GM18870 (cell line): ENCODE results near the gene LDLRAD3.

Source experiments
- ATAC-seq: cut with Tn5 transposase; IDR thresholded peaks from one replicate; pipeline ENCODE4 v1.9.1; 2021; ENCODE audit warnings: moderate library complexity; ENCODE audit not compliant: unreplicated experiment

The LDLRAD3 gene

GRCh38 chr11:36071917-36072500 lies 128.1 kb downstream of the LDLRAD3 start:
- no peak for ATAC-seq

- ATAC-seq = no peak
These were observed 129.7 kb downstream of the LDLRAD3 start for GRCh38 chr11:36073411-36074203.

- ATAC-seq = no peak
These were observed 131.1 kb downstream of the LDLRAD3 start for GRCh38 chr11:36074941-36075431.

- ATAC-seq = no peak
These were observed 133.5 kb downstream of the LDLRAD3 start for GRCh38 chr11:36077368-36077767.

GRCh38 chr11:36077886-36078685 lies 134.2 kb downstream of the LDLRAD3 start:
- ATAC-seq = no peak

GRCh38 chr11:36078686-36079055 lies 134.8 kb downstream of the LDLRAD3 start:
- no peak for ATAC-seq

- ATAC-seq = no peak
These were observed 136.2 kb downstream of the LDLRAD3 start for GRCh38 chr11:36079878-36080675.

GRCh38 chr11:36081274-36081945 lies 137.5 kb downstream of the LDLRAD3 start:
- ATAC-seq = no peak

- ATAC-seq = no peak
These were observed 142.5 kb downstream of the LDLRAD3 start for GRCh38 chr11:36086366-36086765.

GRCh38 chr11:36088266-36088972 lies 144.6 kb downstream of the LDLRAD3 start:
- no peak for ATAC-seq

- no peak for ATAC-seq
These were observed 146.1 kb downstream of the LDLRAD3 start for GRCh38 chr11:36089920-36090319.

GRCh38 chr11:36090356-36091109 lies 146.7 kb downstream of the LDLRAD3 start:
- no peak for ATAC-seq

- no peak for ATAC-seq
These were observed 147.5 kb downstream of the LDLRAD3 start for GRCh38 chr11:36091256-36091811.

GRCh38 chr11:36092314-36093030 lies 148.6 kb downstream of the LDLRAD3 start:
- no peak for ATAC-seq

GRCh38 chr11:36093548-36093947 lies 149.7 kb downstream of the LDLRAD3 start:
- ATAC-seq = no peak

GRCh38 chr11:36094164-36094563 lies 150.3 kb downstream of the LDLRAD3 start:
- no peak for ATAC-seq

GRCh38 chr11:36095716-36096115 lies 151.9 kb downstream of the LDLRAD3 start:
- ATAC-seq = no peak

GRCh38 chr11:36097219-36097650 lies 153.4 kb downstream of the LDLRAD3 start:
- ATAC-seq = no peak
